Keratinocyte (primary cell): ENCODE measurements around the gene XYLB. TPM values are rescaled to one million over a fixed set of nuclear protein-coding genes. Genes with fewer than 3 reads are reported as not detected.

Experiments
- DNase-seq: peaks from one replicate; pipeline ENCODE4 v3.0.0-alpha.2; 2011; ENCODE audit warnings: low read depth, missing footprints, low spot score
- FAIRE-seq: peaks from 2 replicates; lab custom pipeline; 2011; peaks lifted over from hg19 to GRCh38; lab: Jason Lieb, UNC
- H2AFZ ChIP-seq: 2 replicates; pipeline ENCODE4 v1.6.0; 2012; ENCODE audit warnings: low read length, control low read depth, inconsistent platforms; ENCODE audit not compliant: control insufficient read depth
- H3K27ac ChIP-seq: 2 replicates; pipeline ENCODE4 v1.5.1; 2011; ENCODE audit warnings: low read length; ENCODE audit not compliant: control insufficient read depth, insufficient read depth
- H3K27me3 ChIP-seq: 3 replicates; pipeline ENCODE4 v1.6.0; 2011; ENCODE audit warnings: low read length; ENCODE audit not compliant: control insufficient read depth, insufficient read depth; ENCODE audit errors: extremely low read depth
- H3K36me3 ChIP-seq, 2 experiments: 2 replicates in 1 of 2; 3 replicates in 1 of 2; pipeline ENCODE4 v1.5.1; 2011; ENCODE audit warnings: low read length in 2 of 2, mild to moderate bottlenecking in 1 of 2; ENCODE audit not compliant: control insufficient read depth in 2 of 2, insufficient read depth in 2 of 2; ENCODE audit errors: extremely low read depth in 1 of 2
- H3K4me1 ChIP-seq: 3 replicates; pipeline ENCODE4 v1.5.1; 2011; ENCODE audit warnings: low read length; ENCODE audit not compliant: control insufficient read depth, insufficient read depth; ENCODE audit errors: extremely low read depth
- H3K4me2 ChIP-seq: 3 replicates; pipeline ENCODE4 v1.6.0; 2011; ENCODE audit warnings: low read depth, low read length; ENCODE audit not compliant: control insufficient read depth, insufficient read depth; ENCODE audit errors: extremely low read depth
- H3K4me3 ChIP-seq, 3 experiments: fragments of 200-600 bp in 1 of 3; sonication (generic) in 1 of 3; 2 replicates in 2 of 3; 3 replicates in 1 of 3; pipeline ENCODE4 v1.5.1; 2011 to 2016; ENCODE audit warnings: low read length in 3 of 3, mild to moderate bottlenecking in 3 of 3, control low read depth in 2 of 3, inconsistent platforms in 1 of 3, low read depth in 1 of 3, mixed read lengths in 1 of 3, mixed run types in 1 of 3, moderate library complexity in 1 of 3; ENCODE audit not compliant: control insufficient read depth in 2 of 3, insufficient read depth in 2 of 3; ENCODE audit errors: extremely low read depth in 1 of 3
- H3K79me2 ChIP-seq: 2 replicates; pipeline ENCODE4 v1.6.0; 2012; ENCODE audit warnings: low read length; ENCODE audit not compliant: control insufficient read depth, insufficient read depth
- H3K9ac ChIP-seq: 3 replicates; pipeline ENCODE4 v1.6.0; 2011; ENCODE audit warnings: low read length; ENCODE audit not compliant: control insufficient read depth, insufficient read depth; ENCODE audit errors: extremely low read depth
- H3K9me1 ChIP-seq: 3 replicates; pipeline ENCODE4 v1.6.0; 2011; ENCODE audit warnings: low read length; ENCODE audit not compliant: control insufficient read depth, insufficient read depth; ENCODE audit errors: extremely low read depth
- H3K9me3 ChIP-seq: 2 replicates; pipeline ENCODE4 v1.5.1; 2012; ENCODE audit warnings: low read depth, low read length; ENCODE audit not compliant: control insufficient read depth
- H4K20me1 ChIP-seq: 3 replicates; pipeline ENCODE4 v1.6.0; 2011; ENCODE audit warnings: low read length; ENCODE audit not compliant: control insufficient read depth, insufficient read depth; ENCODE audit errors: extremely low read depth
- EZH2 ChIP-seq: IDR thresholded peaks from one replicate; pipeline ENCODE4 v1.6.1; 2012; ENCODE audit warnings: inconsistent platforms, mild to moderate bottlenecking, low read length, moderate library complexity
- dilution Hi-C: fragments of 300-500 bp; cut with MboI; formaldehyde crosslinking; loops from one replicate; pipeline ENCODE4 v1.7.0; 2020; ENCODE audit warnings: low sequenced_read_pairs; ENCODE audit not compliant: extremely low pct_ligation_motif_present
- polyA plus RNA-seq, 5 experiments: library from polyadenylated mRNA; depleted of rRNA in 3 of 5; stranded (reverse) in 3 of 5; stranded (forward) in 1 of 5; unstranded in 1 of 5; fragments of >200 nt; gene quantifications; 1 replicate in 1 of 5; 2 replicates in 3 of 5; 3 replicates in 1 of 5; pipeline versions ENCODE4 v1.2.1 to v1.2.3, GENCODE V29; 2011 to 2012; ENCODE audit warnings: missing spikeins in 2 of 5, low read depth in 1 of 5, low replicate concordance in 1 of 5
- TF ChIP-seq, protein P1 (sequence below), 3 experiments: IDR thresholded peaks in 1 of 3; conservative IDR thresholded peaks in 1 of 3; optimal IDR thresholded peaks in 1 of 3; 2 replicates in 2 of 3; 3 replicates in 1 of 3; pipeline versions ENCODE3 to v1.5.1; 2011; ENCODE audit warnings: low read length in 3 of 3, mild to moderate bottlenecking in 3 of 3, moderate library complexity in 2 of 3, control low read depth in 1 of 3, inconsistent platforms in 1 of 3; ENCODE audit not compliant: insufficient read depth in 2 of 3; ENCODE audit errors: extremely low read depth in 1 of 3

The XYLB gene
- polyA plus RNA-seq, 1 donor (not counting 4 experiments of a cell fraction or from before 2014, with no cell fraction given), result 1.8 TPM

DNA sequence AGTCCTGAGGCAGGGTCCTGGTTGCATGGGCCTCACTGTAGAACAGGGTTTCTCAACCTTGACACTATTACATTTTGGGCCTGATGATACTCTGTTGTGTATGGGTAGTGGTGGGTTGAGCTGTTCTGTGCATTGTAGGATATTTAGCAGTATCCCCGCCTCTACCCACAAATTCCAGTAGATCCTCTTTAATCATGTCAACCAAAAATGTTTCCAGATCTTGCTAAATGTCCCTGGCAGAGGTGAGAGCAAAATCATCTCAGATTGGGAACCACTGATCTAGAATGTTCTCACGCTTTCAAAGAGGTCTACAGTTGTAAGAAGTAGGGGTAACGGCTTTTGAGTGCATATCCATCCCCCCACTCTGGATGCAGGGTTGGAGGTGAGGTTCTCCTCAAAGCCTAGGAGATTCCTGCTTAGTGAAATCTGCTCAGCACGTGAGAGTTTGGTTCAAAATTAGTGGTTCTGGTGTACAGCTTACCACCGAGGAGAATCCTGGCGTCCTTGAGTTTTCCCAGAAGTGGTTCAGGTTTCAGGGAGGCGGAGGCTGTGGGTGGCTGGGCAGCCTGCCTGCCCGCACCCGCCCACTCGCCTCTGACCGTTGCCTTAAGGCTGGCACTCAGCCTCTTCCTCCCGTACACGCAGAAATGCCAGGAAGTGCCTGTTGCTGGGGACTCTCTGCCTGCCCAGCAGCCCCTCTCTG, 112.4 kb downstream of the XYLB start:
- H3K27ac ChIP-seq, result no peak overlapping the region
- no peak overlapping the region for H3K4me3 ChIP-seq
- H4K20me1 ChIP-seq, result no peaks in the 10 kb centered on the region
- no peak overlapping the region for H3K4me2 ChIP-seq
- H3K36me3 ChIP-seq, result no peaks in the 10 kb centered on the region
- no peaks in the 10 kb centered on the region for H3K27me3 ChIP-seq
- dilution Hi-C loops, result no loop called here
- H3K9me1 ChIP-seq, result no peaks in the 10 kb centered on the region
- no peaks in the 10 kb centered on the region for H3K4me1 ChIP-seq
- no peak overlapping the region for H2AFZ ChIP-seq
- H3K79me2 ChIP-seq, result no peaks in the 10 kb centered on the region
- H3K9me3 ChIP-seq, result no peaks in the 10 kb centered on the region
- DNase-seq, result no peak
- no peak overlapping the region for H3K9ac ChIP-seq
- no peak for FAIRE-seq
- TF ChIP-seq, protein P1, sequence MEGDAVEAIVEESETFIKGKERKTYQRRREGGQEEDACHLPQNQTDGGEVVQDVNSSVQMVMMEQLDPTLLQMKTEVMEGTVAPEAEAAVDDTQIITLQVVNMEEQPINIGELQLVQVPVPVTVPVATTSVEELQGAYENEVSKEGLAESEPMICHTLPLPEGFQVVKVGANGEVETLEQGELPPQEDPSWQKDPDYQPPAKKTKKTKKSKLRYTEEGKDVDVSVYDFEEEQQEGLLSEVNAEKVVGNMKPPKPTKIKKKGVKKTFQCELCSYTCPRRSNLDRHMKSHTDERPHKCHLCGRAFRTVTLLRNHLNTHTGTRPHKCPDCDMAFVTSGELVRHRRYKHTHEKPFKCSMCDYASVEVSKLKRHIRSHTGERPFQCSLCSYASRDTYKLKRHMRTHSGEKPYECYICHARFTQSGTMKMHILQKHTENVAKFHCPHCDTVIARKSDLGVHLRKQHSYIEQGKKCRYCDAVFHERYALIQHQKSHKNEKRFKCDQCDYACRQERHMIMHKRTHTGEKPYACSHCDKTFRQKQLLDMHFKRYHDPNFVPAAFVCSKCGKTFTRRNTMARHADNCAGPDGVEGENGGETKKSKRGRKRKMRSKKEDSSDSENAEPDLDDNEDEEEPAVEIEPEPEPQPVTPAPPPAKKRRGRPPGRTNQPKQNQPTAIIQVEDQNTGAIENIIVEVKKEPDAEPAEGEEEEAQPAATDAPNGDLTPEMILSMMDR (optimal IDR thresholded peaks at IDR 0.05 in 1 of 3, IDR thresholded peaks at IDR 0.05 in 1 of 3, conservative IDR thresholded peaks at IDR 0.05 in 1 of 3; ENCODE audit: extremely low read depth in 1 of 3, insufficient read depth in 2 of 3, low read length in 3 of 3), result no peak
- no peak for TF ChIP-seq EZH2

- no peaks in the 10 kb centered on the region for H4K20me1 ChIP-seq
- no peak for DNase-seq
- H3K4me1 ChIP-seq, result no peaks in the 10 kb centered on the region
- FAIRE-seq, result no peak
- H3K27ac ChIP-seq, result no peak overlapping the region
- no peak for TF ChIP-seq EZH2
- TF ChIP-seq, protein P1 (optimal IDR thresholded peaks at IDR 0.05 in 1 of 3, IDR thresholded peaks at IDR 0.05 in 1 of 3, conservative IDR thresholded peaks at IDR 0.05 in 1 of 3; ENCODE audit: extremely low read depth in 1 of 3, insufficient read depth in 2 of 3, low read length in 3 of 3), result no peak
- H3K4me3 ChIP-seq, result no peak overlapping the region
- no peak overlapping the region for H3K4me2 ChIP-seq
- no peaks in the 10 kb centered on the region for H3K79me2 ChIP-seq
- H3K27me3 ChIP-seq, result no peaks in the 10 kb centered on the region
- dilution Hi-C loops, result no loop called here
- H3K9me1 ChIP-seq, result no peaks in the 10 kb centered on the region
- H3K9me3 ChIP-seq, result no peaks in the 10 kb centered on the region
- H3K36me3 ChIP-seq, result no peaks in the 10 kb centered on the region
- H3K9ac ChIP-seq, result no peak overlapping the region
- H2AFZ ChIP-seq, result no peak overlapping the region
Measured at GRCh38 chr3:38459499-38460048, 113.0 kb downstream of the XYLB start.
